GM12874 (cell line): ENCODE data around the gene SLC17A2.
A peak's percentile ranks its signal among the peaks of the same experiment; 100 is the strongest.

Source experiments
- CTCF ChIP-seq: IDR thresholded peaks from 2 replicates; pipeline ENCODE4 v1.5.1; 2011; ENCODE audit warnings: low read depth, mild to moderate bottlenecking, control low read depth, low read length, moderate library complexity; ENCODE audit not compliant: insufficient read depth

Gene SLC17A2

GRCh38 chr6:25966711-25967110 lies 36.2 kb upstream of the SLC17A2 start:
- no peak for TF ChIP-seq CTCF

DNA sequence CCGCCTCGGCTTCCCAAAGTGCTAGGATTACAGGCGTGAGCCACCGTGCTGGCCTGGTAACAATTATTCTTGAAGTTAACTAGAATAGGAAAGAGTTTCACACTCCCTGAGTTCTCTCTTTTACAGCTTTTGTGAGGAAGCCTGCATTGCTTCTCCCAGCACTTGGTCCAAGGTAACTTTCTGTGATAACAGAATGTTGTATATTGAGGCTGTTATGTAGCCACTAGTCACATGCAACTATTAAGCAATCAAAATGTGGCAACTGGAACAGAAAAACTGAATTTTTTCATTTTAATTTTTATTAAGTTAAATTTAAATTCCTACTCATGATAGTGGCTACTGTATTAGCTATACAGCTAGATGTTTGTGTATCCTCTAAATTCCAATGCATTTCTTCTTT lies 34.6 kb upstream of the SLC17A2 start:
- TF ChIP-seq CTCF = no peak

- TF ChIP-seq CTCF = no peak
These were observed 33.1 kb upstream of the SLC17A2 start for GRCh38 chr6:25963426-25964123.

DNA sequence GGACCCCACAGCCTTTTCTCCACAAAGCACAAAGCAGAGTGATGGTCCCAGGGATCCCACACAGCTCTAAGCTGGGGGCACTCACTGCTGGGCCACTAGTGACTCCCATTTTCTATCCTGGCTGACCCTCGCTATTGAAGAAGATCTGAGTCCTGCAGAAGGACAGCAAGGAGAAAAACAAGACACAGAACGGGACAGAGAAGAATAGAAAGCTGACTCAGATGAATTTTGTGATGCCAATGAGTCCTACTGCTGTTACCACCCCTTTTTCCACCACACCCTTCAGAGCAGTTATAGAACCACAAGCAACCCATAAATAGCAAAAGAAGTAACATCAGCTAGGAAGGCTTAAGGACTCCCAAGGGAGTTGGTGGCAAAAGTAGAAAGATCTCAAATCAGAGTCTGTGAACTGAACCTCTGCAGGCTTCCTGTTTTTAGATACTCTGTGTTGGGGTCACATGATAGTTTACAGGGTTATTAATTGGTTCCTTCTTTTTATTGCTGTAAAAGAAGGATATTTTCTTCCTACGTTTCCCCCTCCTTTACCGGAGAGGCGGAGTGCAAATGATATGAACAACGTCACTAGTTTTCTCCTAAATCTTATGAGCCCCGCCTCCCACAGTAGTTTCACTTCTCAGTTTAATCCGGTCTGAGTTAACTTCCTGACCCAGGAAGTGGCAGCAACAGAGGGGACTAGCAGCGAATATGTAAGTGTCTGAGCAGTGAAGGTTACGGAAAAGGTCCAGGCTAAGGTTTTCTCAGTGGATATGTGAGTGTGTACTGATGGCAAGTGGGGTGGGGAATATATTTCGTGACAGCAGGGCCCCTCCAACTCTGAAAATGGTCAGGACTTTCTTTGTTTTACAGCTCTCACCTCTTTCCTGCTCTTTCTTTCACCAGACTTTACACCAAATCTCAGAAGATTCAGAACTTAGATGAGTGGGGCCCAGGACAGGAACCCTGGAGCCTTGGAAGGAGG lies 31.9 kb upstream of the SLC17A2 start, which contains the start of gene TRIM38:
Gene TRIM38, plus strand, starts transcription at position 654 of the 979 bp plus-strand sequence. CDS start 3,721 bp downstream, outside the sequence.
- TF ChIP-seq CTCF = no peak

- TF ChIP-seq CTCF = 0 out of 2 replicates have a peak, but pooled peaks have one; percentile 10
These were observed 31.2 kb upstream of the SLC17A2 start for GRCh38 chr6:25961619-25962148.

- no peak for TF ChIP-seq CTCF
These were observed 30.2 kb upstream of the SLC17A2 start for GRCh38 chr6:25960734-25961133.
